ENCODE measurements around the gene PSPN.

Gene PSPN

GRCh38 chr19:6416658-6417405 lies 41.1 kb upstream of the PSPN start:
- Histone ChIP-seq H2AFZ (ENCODE audit: insufficient read depth, low read length, poor library complexity) (no peak overlapping the region), H3K4ac (ENCODE audit: low read depth, low read length) (no peak overlapping the region), H2BK12ac (ENCODE audit: low read length) (no peak overlapping the region), H4K8ac (ENCODE audit: low read depth, low read length) (no peak overlapping the region), H2AK5ac (ENCODE audit: low read length) (no peak overlapping the region), H2BK5ac (ENCODE audit: low read depth, low read length, poor library complexity) (no peak overlapping the region), H4K12ac (ENCODE audit: low read depth, low read length) (no peak overlapping the region), H3K27me3 (ENCODE audit: insufficient read depth, low read length) (no peaks in the 10 kb centered on the region), H4K91ac (ENCODE audit: low read depth, low read length) (no peak overlapping the region), H3K4me1 (ENCODE audit: control insufficient read depth in 1 of 2, insufficient read depth in 2 of 2, low read length in 2 of 2) (no peaks in the 10 kb centered on the region), H3K9ac (ENCODE audit: low read length) (no peak overlapping the region), H3K9me3 (ENCODE audit: insufficient read depth, low read depth, low read length) (peaks cover 3% of the 10 kb centered on the region), H3K27ac (ENCODE audit: low read depth, low read length) (no peak overlapping the region), H3K36me3 (ENCODE audit: control insufficient read depth in 1 of 2, insufficient read depth in 2 of 2, low read length in 2 of 2) (peaks cover 81 to 84% of the 10 kb centered on the region in 2 experiments), H3K23ac (ENCODE audit: low read length) (no peak overlapping the region), H3K4me3 (ENCODE audit: low read depth, low read length) (no peak overlapping the region), H2BK120ac (ENCODE audit: insufficient read depth, low read length, poor library complexity) (no peak overlapping the region), H3K79me2 (ENCODE audit: control insufficient read depth, insufficient read depth, low read length, poor library complexity) (peaks cover 13% of the 10 kb centered on the region), H3K18ac (ENCODE audit: low read length) (no peak overlapping the region), H3K14ac (ENCODE audit: low read length) (no peak overlapping the region), H3K79me1 (ENCODE audit: low read length) (no peaks in the 10 kb centered on the region), H3K4me2 (ENCODE audit: low read length) (no peak overlapping the region)
- no CpG with 5 or more reads among the region's 29 CpGs for WGBS (ENCODE audit: extremely low coverage, insufficient coverage, insufficient read length)
- no peak for DNase-seq

GRCh38 chr19:6415591-6416190 lies 40.0 kb upstream of the PSPN start:
- Histone ChIP-seq H3K79me1 (ENCODE audit: low read length) (no peaks in the 10 kb centered on the region), H2BK5ac (ENCODE audit: low read depth, low read length, poor library complexity) (no peak overlapping the region), H3K23ac (ENCODE audit: low read length) (no peak overlapping the region), H3K79me2 (ENCODE audit: control insufficient read depth, insufficient read depth, low read length, poor library complexity) (peaks cover 3% of the 10 kb centered on the region), H4K8ac (ENCODE audit: low read depth, low read length) (no peak overlapping the region), H3K9me3 (ENCODE audit: insufficient read depth, low read depth, low read length) (peaks cover 1% of the 10 kb centered on the region), H2AK5ac (ENCODE audit: low read length) (no peak overlapping the region), H3K18ac (ENCODE audit: low read length) (no peak overlapping the region), H3K27me3 (ENCODE audit: insufficient read depth, low read length) (no peaks in the 10 kb centered on the region), H2BK120ac (ENCODE audit: insufficient read depth, low read length, poor library complexity) (no peak overlapping the region), H3K9ac (ENCODE audit: low read length) (no peak overlapping the region), H3K36me3 (ENCODE audit: control insufficient read depth in 1 of 2, insufficient read depth in 2 of 2, low read length in 2 of 2) (peaks cover 69 to 73% of the 10 kb centered on the region in 2 experiments), H4K91ac (ENCODE audit: low read depth, low read length) (no peak overlapping the region), H3K4me3 (ENCODE audit: low read depth, low read length) (no peak overlapping the region), H3K27ac (ENCODE audit: low read depth, low read length) (no peak overlapping the region), H2BK12ac (ENCODE audit: low read length) (no peak overlapping the region), H3K4ac (ENCODE audit: low read depth, low read length) (no peak overlapping the region), H4K12ac (ENCODE audit: low read depth, low read length) (no peak overlapping the region), H3K4me2 (ENCODE audit: low read length) (no peak overlapping the region), H3K14ac (ENCODE audit: low read length) (no peak overlapping the region), H3K4me1 (ENCODE audit: control insufficient read depth in 1 of 2, insufficient read depth in 2 of 2, low read length in 2 of 2) (no peaks in the 10 kb centered on the region), H2AFZ (ENCODE audit: insufficient read depth, low read length, poor library complexity) (no peak overlapping the region)
- no peak for DNase-seq
- no CpG with 5 or more reads among the region's 32 CpGs for WGBS (ENCODE audit: extremely low coverage, insufficient coverage, insufficient read length)

- Histone ChIP-seq H3K79me1 (ENCODE audit: low read length) (no peaks in the 10 kb centered on the region), H3K36me3 (ENCODE audit: control insufficient read depth in 1 of 2, insufficient read depth in 2 of 2, low read length in 2 of 2) (peaks cover 62 to 66% of the 10 kb centered on the region in 2 experiments), H3K27me3 (ENCODE audit: insufficient read depth, low read length) (no peaks in the 10 kb centered on the region), H2BK5ac (ENCODE audit: low read depth, low read length, poor library complexity) (no peak overlapping the region), H2AFZ (ENCODE audit: insufficient read depth, low read length, poor library complexity) (no peak overlapping the region), H4K8ac (ENCODE audit: low read depth, low read length) (no peak overlapping the region), H3K27ac (ENCODE audit: low read depth, low read length) (no peak overlapping the region), H3K4ac (ENCODE audit: low read depth, low read length) (no peak overlapping the region), H3K18ac (ENCODE audit: low read length) (no peak overlapping the region), H4K12ac (ENCODE audit: low read depth, low read length) (no peak overlapping the region), H3K4me3 (ENCODE audit: low read depth, low read length) (no peak overlapping the region), H3K4me1 (ENCODE audit: control insufficient read depth in 1 of 2, insufficient read depth in 2 of 2, low read length in 2 of 2) (no peaks in the 10 kb centered on the region), H3K14ac (ENCODE audit: low read length) (no peak overlapping the region), H2AK5ac (ENCODE audit: low read length) (no peak overlapping the region), H4K91ac (ENCODE audit: low read depth, low read length) (no peak overlapping the region), H3K79me2 (ENCODE audit: control insufficient read depth, insufficient read depth, low read length, poor library complexity) (no peaks in the 10 kb centered on the region), H3K23ac (ENCODE audit: low read length) (no peak overlapping the region), H2BK12ac (ENCODE audit: low read length) (no peak overlapping the region), H2BK120ac (ENCODE audit: insufficient read depth, low read length, poor library complexity) (no peak overlapping the region), H3K9ac (ENCODE audit: low read length) (no peak overlapping the region), H3K9me3 (ENCODE audit: insufficient read depth, low read depth, low read length) (peaks cover 1% of the 10 kb centered on the region), H3K4me2 (ENCODE audit: low read length) (no peak overlapping the region)
- no peak for DNase-seq
- WGBS (ENCODE audit: extremely low coverage, insufficient coverage, insufficient read length), result no CpG with 5 or more reads among the region's 47 CpGs
Observed at GRCh38 chr19:6414793-6415590, 39.3 kb upstream of the PSPN start.

GRCh38 chr19:6413721-6414643 lies 38.2 kb upstream of the PSPN start:
- H3K9ac ChIP-seq (ENCODE audit: low read length), result no peak overlapping the region
- no peak overlapping the region for H3K23ac ChIP-seq (ENCODE audit: low read length)
- no peaks in the 10 kb centered on the region for H3K79me1 ChIP-seq (ENCODE audit: low read length)
- H3K79me2 ChIP-seq (ENCODE audit: control insufficient read depth, insufficient read depth, low read length, poor library complexity), result no peaks in the 10 kb centered on the region
- no peak overlapping the region for H3K14ac ChIP-seq (ENCODE audit: low read length)
- H3K4me1 ChIP-seq (ENCODE audit: control insufficient read depth in 1 of 2, insufficient read depth in 2 of 2, low read length in 2 of 2), result no peaks in the 10 kb centered on the region
- no peaks in the 10 kb centered on the region for H3K27me3 ChIP-seq (ENCODE audit: insufficient read depth, low read length)
- no peak overlapping the region for H4K12ac ChIP-seq (ENCODE audit: low read depth, low read length)
- H4K8ac ChIP-seq (ENCODE audit: low read depth, low read length), result no peak overlapping the region
- no peak overlapping the region for H4K91ac ChIP-seq (ENCODE audit: low read depth, low read length)
- no peak overlapping the region for H2AK5ac ChIP-seq (ENCODE audit: low read length)
- peaks cover 52 to 56% of the 10 kb centered on the region in 2 experiments for H3K36me3 ChIP-seq (ENCODE audit: control insufficient read depth in 1 of 2, insufficient read depth in 2 of 2, low read length in 2 of 2)
- no peak overlapping the region for H2BK5ac ChIP-seq (ENCODE audit: low read depth, low read length, poor library complexity)
- H2AFZ ChIP-seq (ENCODE audit: insufficient read depth, low read length, poor library complexity), result no peak overlapping the region
- no peak overlapping the region for H2BK12ac ChIP-seq (ENCODE audit: low read length)
- H2BK120ac ChIP-seq (ENCODE audit: insufficient read depth, low read length, poor library complexity), result no peak overlapping the region
- peaks cover 1% of the 10 kb centered on the region for H3K9me3 ChIP-seq (ENCODE audit: insufficient read depth, low read depth, low read length)
- WGBS (ENCODE audit: extremely low coverage, insufficient coverage, insufficient read length), result no CpG with 5 or more reads among the region's 42 CpGs
- no peak overlapping the region for H3K18ac ChIP-seq (ENCODE audit: low read length)
- no peak for DNase-seq
- H3K4me2 ChIP-seq (ENCODE audit: low read length), result no peak overlapping the region
- no peak overlapping the region for H3K27ac ChIP-seq (ENCODE audit: low read depth, low read length)
- no peak overlapping the region for H3K4ac ChIP-seq (ENCODE audit: low read depth, low read length)
- H3K4me3 ChIP-seq (ENCODE audit: low read depth, low read length), result no peak overlapping the region
